GM21367 (cell line): ENCODE data around the gene PDE1C.
"Not testable (repeated sequence)": the region's sequence is repeated elsewhere in the genome, so short reads cannot be mapped to it uniquely, and the experiment has no call there.

Source experiments
- ATAC-seq: cut with Tn5 transposase; IDR thresholded peaks from one replicate; pipeline ENCODE4 v1.9.1; 2021; ENCODE audit not compliant: unreplicated experiment

Gene PDE1C

DNA sequence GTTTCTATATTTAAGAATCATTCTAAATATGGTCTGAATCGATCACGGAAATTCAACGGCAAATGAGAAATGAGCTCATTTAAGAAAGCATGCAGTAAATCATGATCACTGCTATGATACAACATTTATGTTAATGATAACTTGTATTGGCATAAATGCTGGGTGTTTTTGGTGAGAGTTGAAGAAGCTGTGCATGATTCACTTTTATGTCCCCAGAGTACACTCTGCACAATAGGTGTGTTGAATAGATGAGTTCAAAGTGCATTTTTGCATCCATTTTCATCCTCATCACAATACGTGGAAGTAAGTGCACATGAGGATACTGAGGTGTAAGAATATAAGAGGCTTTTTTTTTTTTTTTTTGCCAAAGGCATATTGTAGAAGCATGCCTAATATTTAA, 213.9 kb downstream of the PDE1C start:
- ATAC-seq = no peak

DNA sequence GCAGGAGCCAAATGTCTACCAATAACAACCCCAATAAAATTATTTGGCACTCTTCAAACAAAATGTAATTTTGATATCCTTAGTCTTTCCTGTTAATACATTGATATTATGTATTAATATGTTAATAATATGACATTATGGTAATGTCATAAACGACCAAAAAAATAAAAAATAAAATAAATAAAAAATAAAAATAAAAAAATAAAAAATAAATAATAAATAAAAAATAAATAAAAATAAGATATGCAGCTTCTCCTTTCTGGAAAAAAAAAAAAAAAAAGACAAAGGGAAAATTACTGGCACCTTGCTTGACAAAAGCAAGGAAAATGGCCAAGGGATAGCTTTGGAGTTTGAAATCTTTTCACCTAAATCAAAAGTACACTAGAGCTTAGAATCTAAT, 214.7 kb downstream of the PDE1C start:
- ATAC-seq = no peak

DNA sequence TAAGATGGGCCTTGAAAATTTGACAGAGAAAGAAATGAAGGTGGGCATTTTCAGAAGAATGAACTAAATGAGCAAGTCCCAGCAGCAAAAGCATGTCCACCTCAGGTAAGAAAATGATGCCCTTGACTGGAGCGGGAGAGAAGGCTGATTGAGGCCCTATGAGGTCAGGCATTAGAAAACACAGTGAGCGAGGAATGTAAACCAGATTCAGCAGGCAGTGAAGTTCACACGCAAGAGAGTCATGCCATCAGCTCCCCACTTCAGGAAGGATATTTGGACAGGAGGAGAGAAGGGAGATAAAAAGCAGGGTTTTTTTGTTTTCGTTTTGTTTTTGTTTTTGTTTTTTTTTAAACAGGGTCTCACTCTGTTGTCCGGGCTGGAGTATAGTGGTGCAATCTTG, 216.8 kb downstream of the PDE1C start:
- ATAC-seq = no peak

DNA sequence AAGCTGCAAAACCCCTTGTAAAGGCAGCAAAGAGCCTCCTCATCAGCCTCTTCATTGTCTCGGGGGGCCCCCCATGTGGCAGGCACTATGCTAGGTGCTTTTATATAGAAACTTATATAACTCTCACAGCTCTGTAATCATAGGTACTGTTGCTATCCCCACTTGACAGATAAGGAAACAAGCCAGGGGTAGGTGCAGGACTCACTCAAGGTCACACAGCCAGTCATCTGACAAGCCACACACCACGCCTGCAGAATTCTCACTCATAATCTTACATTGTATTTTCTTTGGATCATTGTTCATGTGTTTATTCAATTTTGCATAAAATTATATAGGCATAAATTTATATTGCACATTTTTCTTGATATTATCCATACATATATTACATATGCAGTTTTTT, 217.7 kb downstream of the PDE1C start:
- ATAC-seq = no peak

DNA sequence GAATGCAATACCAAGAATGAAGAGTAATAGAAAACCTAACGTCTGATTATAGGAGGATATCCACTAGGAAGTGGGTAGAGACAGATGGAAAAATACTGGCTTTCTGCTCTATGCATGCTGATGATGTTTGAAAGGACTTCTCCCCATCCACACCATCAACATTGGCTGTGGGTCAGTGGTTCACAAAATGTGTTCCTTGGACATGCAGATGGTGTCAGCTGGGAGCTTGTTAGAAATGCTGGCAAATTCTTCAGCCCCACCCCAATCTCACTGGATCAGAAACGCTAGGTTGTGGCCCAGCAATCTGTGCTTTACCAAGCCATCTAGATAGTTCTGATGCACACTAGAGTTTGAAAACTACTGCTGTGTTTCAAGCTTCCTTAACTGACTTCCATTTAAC, 219.1 kb downstream of the PDE1C start:
- no peak for ATAC-seq

DNA sequence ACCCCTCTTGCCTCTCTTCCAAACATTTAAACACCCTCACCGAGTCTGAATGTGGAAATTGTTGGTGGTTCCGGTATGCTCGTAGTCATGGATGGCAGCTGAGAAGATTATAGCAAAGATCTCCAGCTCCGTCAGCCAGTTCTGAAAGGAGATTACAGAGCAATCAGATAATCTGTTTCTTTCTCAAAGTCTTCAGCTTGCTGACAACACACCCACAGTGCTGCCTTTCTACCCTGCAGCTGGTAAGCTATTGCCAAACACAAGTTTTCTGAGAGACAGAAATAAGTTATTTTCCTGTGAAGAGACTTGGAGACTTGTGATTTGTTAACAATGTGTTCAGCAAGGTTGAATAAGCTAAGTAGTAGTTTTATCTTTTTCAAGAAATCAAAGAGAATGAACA, 219.6 kb downstream of the PDE1C start:
- no peak for ATAC-seq

DNA sequence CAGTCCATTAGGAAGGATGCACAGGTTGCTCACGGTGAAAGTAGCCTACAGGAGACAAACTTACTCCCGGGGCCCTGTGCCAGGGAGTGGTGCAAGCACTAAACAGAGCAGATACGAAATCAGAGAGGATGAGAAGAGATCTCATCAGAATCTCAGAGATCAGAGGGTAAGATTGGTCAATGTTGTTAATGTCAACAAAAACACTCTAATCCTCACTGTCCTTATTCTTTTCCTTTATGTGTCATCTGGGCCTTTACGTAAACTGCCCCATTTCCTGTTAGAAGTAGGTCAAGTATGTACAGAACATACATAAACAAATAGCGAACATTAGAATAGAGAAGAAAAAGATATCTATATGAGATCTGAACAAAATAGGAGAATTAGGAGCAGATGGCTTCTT, 220.1 kb downstream of the PDE1C start:
- ATAC-seq = no peak

DNA sequence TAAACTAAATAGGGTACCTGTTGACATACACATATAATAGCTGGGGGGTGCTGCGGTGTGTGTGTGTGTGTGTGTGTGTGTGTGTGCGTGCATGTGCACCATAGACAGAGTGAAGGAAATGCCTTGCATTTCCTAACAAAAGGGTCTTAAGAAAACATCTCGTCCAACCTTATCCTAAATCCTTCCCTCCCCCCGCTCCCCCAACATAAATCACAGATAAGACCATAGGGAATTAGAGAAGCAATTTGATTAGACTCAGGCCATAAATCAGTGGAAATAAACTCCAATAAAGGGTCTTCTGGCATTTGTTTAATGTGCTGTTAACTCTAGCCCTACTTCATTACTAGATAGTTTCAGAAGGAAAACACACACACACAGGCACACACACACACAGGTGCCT, 234.7 kb downstream of the PDE1C start:
- ATAC-seq = no peak

DNA sequence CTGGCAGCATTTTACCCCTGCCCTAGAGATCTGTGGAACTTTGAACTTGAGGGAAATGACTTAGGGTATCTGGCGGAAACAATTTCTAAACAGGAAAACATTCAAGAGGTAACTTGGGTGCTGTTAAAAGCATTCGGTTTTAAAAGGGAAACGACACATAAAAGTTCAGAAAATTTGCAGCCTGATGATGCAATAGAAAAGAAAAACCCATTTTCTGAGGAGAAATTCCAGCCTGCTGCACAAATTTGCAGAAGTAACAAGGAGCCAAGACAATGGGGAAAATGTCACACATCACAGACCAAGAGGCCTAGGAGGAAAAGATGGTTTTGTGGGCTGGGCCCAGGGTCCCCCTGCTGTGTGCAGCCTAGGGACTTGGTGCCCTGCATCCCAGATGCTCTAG, 236.6 kb downstream of the PDE1C start:
- ATAC-seq = not testable (repeated sequence)

DNA sequence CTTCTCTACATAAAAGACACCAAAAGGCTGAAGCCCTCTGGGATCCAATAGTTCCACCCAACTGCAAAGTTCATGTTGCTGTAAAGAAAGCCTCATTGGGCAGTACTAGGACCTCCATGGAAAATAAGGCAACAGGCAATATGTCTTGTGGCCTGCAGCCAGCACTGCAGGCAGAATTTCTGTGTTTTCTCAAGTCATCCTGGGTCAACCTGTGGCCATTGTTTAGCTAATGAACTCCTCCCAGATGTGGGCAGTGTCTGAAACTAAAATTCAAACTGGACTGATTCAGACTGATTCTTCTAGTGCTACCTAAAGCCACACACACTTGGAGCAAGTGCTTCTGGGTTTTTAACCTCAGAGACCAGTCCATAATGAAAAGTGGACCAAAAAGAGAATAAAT, 241.7 kb downstream of the PDE1C start:
- ATAC-seq = no peak

DNA sequence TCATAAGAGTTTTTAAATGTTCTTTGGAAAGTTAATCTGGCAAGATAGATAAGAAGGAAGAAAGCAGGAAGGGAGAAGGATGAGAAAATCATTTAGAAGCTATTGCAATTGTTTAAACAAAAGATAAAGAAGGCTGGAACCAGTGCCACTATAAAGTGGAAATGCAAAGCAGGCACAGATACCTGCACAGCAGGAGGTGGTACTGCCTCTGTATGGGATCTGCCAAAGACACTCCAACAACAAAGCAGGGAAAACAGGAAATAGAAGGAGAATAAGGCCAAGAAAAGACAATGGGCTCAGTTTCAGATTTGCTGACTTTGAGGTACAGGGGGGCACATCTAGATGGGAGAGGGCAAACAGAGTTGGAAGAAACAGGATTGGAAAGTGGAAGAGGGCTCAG, 244.6 kb downstream of the PDE1C start:
- ATAC-seq = no peak

DNA sequence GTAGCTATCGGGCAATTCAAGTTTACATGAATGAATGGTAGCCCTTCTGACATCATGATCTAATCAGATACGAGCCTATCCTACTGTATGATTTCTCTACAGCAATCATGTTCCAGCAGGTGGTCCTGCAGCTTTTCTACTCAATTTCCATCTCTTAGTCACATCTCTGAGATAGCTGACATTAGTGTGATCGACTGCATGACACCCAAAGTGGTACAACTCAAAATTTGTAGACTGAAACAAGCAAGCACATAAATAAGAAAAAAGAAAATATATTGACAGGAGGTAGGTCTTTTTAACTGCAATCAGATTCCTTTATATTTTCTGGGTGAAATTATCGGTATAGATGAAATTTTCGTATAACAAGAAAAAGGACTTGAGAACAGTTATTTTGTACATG, 251.2 kb downstream of the PDE1C start:
- ATAC-seq = no peak

DNA sequence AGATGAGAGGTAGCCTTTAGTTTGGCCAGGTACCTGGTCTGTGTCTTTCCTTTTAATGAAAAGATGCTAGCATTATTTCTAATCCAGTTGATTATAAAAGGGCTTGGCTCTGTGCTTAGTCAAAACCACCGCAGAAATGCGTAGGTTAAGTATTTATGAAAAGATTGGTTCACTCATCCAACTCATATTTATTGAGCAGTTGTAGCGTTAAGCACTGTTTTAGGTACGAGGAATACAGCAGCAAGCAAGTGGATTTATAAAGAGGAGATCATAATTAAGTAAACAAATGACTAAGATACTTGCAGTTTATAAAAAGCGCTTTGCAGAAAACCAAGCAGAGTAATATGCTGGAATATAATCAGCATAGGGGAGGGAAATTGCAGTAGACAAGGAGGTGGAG, 253.4 kb downstream of the PDE1C start:
- no peak for ATAC-seq

DNA sequence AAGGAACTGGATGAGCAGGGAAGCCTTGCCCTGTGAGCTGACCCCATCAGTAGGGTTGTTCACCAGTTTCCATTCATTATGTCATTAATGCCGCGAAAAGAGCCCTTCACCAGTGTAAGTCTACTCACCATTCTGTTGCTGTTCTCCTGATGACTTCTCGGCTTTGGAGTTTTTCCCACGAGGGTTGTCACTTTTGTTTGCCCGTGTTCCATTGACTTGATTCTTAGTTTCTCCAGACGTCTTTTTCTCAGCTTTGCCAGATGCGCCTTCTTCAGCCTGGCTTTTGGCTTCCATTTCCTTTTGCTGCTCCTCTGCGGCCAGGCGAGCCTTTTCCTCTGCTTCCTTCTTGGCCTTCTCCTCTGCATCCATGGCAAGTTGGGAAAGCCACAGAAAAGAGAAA, 254.4 kb downstream of the PDE1C start:
- ATAC-seq = no peak

DNA sequence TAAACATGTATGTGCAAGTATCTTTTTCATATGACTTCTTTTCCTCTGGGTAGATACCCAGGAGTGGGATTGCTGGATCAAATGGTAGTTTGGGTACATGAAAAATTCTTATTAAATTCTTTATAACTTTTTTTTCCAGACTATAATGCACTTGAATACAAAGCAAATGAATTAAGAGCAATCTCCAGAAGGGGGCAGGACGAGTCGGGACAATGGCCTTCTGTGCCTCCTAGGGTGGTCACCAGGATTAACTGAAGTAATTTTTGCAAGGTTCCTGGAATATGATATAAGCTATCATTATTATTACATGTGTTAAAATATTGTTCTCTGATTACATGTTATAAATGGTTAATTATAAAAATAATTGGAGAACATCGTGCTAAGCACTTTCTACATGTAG, 256.0 kb downstream of the PDE1C start:
- no peak for ATAC-seq

DNA sequence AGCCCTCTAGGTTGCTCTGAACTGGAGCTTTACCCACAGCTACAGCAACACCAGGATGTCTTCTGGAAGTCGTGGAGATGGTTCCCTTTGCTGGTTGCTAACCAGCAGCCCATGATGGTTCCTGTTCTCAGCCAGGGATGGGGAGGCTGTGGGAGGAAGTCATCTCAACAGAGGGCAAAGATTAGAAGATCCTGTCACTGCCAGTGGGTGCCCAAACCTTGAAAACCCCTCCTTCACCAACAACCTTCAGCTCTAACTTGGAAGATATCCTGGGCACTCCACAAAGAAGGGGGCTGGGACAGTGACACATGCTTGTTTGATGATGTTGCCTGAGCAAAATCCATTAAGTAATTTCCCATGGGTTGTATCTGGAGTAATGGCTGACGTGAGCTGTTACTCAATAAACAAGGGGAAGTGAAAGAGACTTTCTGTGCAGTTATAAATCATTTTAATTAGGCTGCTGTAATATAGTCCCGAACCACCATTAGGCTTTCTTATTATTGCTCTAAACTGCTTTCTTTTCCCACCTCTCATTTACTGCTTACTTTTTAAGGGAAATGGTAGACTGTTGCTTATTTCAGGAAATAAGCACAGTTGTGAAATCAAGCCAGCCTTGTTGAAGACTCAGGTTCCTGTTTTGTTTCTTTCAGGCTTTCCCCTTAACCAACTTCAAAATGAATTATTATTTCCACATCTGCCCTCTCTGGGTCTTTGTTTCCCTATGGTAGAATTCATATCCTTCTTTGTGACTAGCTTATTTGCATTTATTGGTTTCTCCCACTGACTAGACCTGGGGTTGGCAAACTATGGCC, 258.4 kb downstream of the PDE1C start:
- ATAC-seq = peak; percentile 42

DNA sequence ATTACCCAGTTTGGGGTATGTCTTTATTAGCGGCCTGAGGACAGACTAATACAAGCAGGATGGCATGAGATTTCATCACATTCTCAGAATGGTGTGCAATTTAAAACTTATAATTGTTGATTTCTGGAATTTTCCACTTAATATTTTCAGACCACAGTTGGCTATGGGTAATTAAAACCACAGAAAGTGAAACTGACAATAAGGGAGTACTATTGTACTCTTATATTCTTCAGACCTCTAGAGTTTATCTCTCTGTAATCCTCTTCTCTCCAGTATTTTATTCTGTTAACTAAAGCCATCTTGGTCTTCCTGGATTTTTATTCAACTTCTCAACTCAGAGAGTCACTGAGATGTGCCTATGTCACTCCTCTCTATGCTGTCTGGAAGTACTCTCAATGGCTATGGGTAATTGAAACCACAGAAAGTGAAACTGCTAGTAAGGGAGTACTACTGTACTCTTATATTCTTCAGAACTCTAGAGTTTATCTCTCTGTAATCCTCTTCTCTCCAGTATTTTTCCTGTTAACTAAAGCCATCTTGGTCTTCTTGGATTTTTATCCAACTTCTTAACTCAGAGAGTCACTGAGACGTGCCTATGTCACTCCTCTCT, 264.9 kb downstream of the PDE1C start:
- no peak for ATAC-seq

DNA sequence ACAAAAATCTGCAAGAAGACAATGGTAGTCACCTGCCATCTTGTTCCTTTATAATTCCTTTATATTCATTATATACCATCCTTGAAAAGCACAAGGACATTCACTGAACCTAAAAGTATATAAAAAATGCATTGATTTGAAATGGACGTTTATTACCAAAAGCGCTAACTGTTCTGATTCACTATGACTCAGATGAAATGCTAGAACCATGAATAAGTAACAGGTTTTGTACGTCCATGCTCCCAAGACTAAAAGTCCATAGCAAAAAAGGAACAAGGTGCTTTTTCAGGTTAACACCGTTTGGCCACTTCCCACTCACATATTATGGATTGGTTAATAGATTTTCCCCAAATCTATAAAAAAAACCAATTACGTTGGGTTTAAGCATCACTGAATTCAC, 273.8 kb downstream of the PDE1C start:
- ATAC-seq = no peak

DNA sequence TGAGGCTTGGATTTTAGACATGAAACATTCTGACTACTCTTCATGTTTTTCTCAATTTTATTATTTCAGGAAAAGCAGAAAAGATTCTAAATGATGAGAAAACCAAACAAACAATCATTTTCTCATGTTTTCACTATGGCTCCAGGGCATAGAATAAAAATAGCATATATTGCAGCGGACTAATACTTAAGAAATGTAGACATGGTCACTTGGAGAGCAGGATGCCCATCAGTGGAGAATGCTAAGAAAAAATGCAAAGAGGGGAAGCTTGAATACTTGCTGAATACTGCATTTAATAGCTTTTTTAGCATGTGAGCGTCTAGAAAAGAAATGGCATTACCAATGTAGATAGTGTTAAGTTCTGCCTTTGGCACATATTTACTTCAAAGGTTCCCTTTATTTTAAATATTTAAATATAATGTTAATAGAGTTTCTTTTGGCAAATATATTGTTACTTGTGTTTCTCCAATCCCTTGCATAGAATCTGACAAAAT, 275.3 kb downstream of the PDE1C start:
- ATAC-seq = no peak

DNA sequence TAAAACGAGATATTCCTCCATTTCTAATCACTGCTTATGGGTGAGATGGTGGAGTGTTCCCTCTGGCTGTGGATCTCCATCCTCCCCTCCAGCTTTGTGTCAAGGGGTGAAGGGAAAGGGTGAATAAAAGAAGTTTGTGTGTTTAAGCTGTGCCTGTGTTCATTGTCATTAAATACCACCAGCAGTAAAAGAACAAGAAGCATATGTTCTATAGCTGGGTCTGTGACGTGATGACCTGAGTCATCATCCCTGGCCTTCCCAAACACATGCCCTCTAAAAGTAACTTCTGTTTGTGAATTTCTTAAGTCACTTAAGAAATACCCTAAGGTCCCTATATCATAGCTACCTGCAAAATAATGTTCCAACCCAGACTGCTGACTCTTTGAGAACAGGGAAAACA, 278.3 kb downstream of the PDE1C start:
- no peak for ATAC-seq

DNA sequence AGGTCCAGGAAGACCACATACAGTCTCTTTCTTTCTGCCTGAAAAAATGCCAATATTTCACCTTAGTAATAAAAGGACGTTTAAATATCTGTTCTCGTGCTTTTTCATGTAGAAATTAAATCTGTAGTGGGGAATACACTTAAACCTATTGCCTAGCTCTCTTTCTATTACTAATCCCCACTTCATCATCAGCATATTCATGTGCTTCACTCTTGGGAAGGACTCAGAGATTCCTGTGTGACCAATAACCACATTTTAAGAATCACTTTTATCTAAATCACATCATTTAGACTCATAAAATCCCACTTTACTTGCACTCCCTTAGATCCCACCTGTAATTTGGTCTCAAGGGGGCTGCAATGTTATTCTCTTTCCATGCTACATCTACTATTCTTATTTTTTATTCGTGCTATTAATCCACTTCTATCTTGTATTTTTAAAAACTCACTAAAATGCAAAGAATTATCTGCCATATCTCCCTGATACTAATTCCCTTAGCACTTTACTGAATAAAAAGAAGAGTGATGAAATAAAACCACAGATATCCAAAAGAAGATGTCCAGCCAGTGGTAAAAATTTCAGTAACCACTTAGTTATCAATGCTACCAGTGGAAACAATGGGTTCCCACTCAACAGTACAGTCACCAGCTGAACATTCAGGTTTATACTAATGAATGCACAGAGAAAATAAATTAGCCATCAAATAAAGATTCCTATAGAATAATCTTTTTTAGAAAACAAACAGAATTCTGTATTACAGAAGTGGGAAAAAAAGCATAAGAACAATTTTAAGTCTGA, 281.1 kb downstream of the PDE1C start:
- no peak for ATAC-seq

DNA sequence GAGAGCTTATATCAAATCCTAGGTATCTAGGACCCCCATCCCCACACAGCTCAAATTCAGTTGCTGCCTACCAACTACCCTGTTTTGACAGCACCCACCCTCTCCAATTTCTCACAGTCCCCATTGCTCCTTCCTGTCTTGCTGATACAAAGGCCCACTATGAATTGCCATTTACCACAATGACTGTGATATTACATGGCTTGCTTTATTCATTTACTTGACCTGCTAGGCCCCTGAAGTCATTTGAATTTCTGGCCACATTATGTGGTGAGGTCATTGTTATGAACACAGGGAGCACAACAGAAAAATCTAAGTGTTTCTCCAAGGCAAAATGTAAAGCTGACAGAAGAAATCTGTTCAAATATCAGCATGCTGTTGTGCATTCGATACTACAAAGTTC, 281.8 kb downstream of the PDE1C start:
- no peak for ATAC-seq
